Epidermal melanocyte (primary cell): Measurements from ENCODE around the gene OR10A3.

ENCODE experiments used
- DNase-seq: peaks from one replicate; pipeline ENCODE4 v3.0.0; 2011; ENCODE audit warnings: low spot score; ENCODE audit not compliant: insufficient read length

The OR10A3 gene

DNA sequence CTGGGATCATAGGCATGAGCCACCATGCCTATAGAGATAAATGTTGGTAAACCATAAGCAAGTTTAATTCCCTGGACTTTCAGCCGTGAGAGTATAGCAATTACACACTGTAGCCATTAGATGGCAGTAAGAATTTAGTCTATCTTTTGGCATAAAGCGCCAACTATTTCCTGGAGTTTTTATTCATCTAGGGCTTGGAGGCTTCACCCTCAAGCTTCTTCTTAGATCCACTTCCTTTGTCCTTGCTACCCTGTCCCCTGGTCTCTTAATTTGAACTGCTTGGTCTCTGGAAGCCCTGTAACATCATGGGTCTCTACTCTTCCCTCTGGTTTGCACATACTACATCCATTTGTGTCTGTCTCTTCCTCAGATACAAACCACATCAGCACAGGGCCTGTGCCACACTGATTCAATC is 48.7 kb downstream of the OR10A3 start:
- DNase-seq = peak; percentile 57

DNA sequence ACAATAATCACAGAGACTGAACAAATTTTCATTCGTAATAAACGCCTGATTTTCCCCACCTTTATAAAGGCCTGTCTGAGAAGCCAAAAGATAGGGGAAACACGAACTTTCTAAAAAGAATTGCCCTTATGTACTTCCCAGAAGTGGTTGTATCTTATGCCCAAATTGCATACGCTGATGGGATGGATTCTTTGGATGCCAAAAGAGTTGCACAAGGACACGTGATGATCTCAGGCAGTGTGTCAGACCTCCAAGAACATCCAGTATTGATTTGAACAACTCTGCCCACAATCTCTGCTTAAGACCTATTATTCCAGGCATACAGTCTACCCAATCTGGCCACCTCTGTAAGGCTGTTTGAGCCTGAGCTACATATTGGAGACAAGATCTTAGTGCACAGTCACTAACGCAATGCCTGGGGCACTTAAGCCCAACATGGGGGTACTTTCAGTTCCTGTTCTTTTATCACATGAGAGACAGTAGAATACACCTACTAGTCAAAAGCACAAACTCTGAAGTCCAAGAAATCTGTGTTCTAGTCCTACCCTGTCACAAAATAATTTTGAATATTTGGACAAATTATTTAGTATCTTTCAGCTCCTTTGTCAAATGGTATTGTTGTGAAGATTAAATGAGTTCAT is 49.3 kb downstream of the OR10A3 start:
- no peak for DNase-seq

DNA sequence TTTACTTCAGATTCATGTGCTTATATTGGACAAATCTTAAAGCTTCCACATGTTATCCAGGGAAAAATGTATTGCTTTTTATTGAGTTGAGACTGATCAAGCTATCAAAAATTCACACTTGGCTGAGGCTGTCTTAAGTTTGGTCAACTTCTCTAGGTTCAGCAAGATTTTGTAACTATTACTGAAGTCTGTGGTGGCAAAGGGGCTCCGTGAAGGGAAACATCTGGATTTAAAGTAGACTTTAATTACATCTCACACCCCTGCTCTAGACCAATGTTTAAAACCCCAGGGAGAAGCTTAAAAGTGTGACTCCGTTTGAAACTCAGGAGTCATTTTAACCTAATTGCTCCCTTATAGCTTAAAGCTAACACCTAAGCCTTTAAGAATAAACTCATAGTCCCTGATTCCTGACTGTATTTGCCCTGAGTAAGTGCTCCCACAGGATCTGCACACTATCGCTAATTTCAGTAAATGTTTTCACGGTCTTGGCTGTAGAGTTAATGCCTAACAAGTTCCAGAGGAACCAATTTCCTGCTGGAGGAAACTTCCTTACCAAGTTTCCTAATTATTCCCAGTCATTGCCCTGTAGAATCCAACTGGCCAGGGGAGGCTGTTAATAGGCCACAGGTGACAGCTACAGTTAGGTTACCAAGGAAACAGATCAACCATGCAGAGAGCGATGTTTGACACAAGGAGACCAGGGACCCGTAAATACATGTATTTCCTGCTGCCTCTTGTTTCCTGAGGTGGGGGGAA is 50.9 kb downstream of the OR10A3 start:
- no peak for DNase-seq

DNA sequence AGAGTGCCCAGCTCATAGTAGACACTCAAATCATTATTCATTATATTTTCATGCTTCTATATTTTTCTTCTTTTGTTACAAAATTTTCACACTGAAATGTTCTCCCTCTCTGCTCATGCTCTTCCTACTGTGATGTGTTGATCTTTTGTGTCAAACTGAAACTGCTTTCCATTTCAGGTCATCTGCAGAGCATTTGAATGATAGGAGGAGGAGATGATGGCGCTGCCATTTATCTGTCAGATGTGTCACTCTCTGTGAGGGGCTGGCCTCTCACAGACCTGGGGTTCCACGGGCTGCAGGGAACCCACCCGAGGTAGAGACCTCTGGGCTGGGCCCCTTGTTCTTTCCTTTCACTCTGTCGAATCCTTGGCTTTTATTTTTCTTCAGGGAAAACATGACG is 51.5 kb downstream of the OR10A3 start:
- DNase-seq = no peak
